Left ventricle myocardium inferior (tissue), 1 donor: ENCODE measurements around the gene ADAMTS12. TPM values are rescaled to one million over a fixed set of nuclear protein-coding genes. Genes with fewer than 3 reads are reported as not detected.

Experiments
- DNase-seq: peaks from one replicate; pipeline ENCODE4 v3.0.0-alpha.2; 2020
- H3K27ac ChIP-seq: fragments of 200-600 bp; replicated peaks from 2 replicates; pipeline ENCODE4 v1.8.0; 2021
- H3K27me3 ChIP-seq: fragments of 200-600 bp; 2 replicates; pipeline ENCODE4 v1.8.0; 2021; ENCODE audit warnings: low read depth
- H3K36me3 ChIP-seq: fragments of 200-600 bp; 2 replicates; pipeline ENCODE4 v1.8.0; 2021
- H3K4me1 ChIP-seq: fragments of 200-600 bp; 2 replicates; pipeline ENCODE4 v1.8.0; 2021
- H3K4me3 ChIP-seq: fragments of 200-600 bp; 2 replicates; pipeline ENCODE4 v1.8.0; 2021; ENCODE audit warnings: mild to moderate bottlenecking, moderate library complexity
- H3K9me3 ChIP-seq: fragments of 200-600 bp; replicated peaks from 2 replicates; pipeline ENCODE4 v1.8.0; 2021
- intact Hi-C: fragments of 100-400 bp; cut with micrococcal nuclease; formaldehyde crosslinking; loops from one replicate; pipeline ENCODE4 v1.11.0; 2022
- total RNA-seq: library from RNA; stranded (reverse); fragmentation: NEBNext Ultra II Directional; extraction: Animal tissue kit (Norgen Biotek cat#: 25700); gene quantifications from one replicate; pipeline ENCODE4 v1.2.1, GENCODE V29; 2021
- TF ChIP-seq, protein P1 (sequence below): fragments of 200-600 bp; IDR thresholded peaks from 2 replicates; pipeline ENCODE4 v1.8.0; 2021; ENCODE audit warnings: antibody characterized with exemption, mild to moderate bottlenecking, borderline replicate concordance
- donor health status: DM: no; HTN: yes; CAD: no; lungs with severe emphysema.

The ADAMTS12 gene
- total RNA-seq, 1 donor from 2014 or later, result 0.85 TPM

DNA sequence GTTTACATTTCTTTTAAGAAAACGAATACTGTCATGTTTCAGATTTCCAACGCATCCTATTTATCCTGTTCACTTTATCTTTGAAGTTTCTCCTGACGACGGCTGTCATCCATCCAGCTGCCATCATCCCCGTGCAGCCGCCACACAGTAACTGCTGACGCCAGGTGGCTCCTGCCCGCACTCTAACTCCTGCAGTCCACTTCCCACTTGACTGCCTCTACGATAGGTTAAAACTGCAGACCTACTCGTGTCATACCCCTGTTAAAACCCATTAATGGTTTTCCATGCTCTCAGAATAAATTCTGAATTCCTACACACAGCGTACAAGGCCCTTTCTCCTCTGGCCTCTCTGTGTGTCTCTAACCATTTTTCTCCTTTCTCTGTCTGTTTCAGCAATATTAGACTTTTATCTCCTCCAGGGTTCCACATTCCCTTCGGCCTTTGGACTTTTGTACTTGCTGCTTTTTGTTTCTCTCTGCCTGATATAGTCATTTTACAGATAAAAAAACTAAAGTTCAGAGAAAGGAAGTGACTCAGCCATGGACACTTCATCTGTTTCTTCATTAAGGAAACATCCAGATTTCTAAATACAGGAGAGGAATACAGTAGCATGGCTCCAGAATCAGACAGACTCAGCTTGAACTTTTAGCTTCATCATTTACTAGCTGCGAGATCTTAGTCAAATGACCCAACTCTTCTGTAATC, 84.9 kb downstream of the ADAMTS12 start:
- TF ChIP-seq, protein P1, sequence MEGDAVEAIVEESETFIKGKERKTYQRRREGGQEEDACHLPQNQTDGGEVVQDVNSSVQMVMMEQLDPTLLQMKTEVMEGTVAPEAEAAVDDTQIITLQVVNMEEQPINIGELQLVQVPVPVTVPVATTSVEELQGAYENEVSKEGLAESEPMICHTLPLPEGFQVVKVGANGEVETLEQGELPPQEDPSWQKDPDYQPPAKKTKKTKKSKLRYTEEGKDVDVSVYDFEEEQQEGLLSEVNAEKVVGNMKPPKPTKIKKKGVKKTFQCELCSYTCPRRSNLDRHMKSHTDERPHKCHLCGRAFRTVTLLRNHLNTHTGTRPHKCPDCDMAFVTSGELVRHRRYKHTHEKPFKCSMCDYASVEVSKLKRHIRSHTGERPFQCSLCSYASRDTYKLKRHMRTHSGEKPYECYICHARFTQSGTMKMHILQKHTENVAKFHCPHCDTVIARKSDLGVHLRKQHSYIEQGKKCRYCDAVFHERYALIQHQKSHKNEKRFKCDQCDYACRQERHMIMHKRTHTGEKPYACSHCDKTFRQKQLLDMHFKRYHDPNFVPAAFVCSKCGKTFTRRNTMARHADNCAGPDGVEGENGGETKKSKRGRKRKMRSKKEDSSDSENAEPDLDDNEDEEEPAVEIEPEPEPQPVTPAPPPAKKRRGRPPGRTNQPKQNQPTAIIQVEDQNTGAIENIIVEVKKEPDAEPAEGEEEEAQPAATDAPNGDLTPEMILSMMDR, result no peak
- Histone ChIP-seq H3K9me3 (no peaks in the 10 kb centered on the region), H3K27ac (peak overlapping the region; percentile 41)

DNA sequence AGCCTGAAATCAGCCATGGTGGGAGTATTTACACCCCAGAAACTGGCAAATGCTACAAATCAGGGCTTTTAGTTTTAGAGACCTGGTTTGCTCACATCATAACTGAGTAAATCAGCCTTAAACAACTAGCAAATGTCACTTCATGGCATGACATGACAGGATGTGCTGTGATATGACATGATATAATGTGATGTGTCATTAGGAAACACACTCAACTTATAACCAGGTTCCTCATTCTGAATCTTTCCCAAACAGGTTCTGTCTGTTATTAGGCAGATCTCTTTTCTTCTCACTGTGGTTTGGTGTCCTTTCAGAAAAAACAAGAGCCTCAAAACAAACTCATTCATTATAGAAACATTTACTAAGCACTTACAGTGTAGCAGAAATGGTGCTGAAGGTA, 90.5 kb downstream of the ADAMTS12 start:
- H3K4me3 ChIP-seq, result no peak overlapping the region
- DNase-seq, result no peak
- no peaks in the 10 kb centered on the region for H3K9me3 ChIP-seq
- H3K36me3 ChIP-seq, result no peaks in the 10 kb centered on the region
- TF ChIP-seq, protein P1, result no peak
- intact Hi-C loops, result no loop called here
- H3K4me1 ChIP-seq, result no peaks in the 10 kb centered on the region
- H3K27ac ChIP-seq, result no peak overlapping the region
- H3K27me3 ChIP-seq, result no peaks in the 10 kb centered on the region

More for the DNA sequence above, 84.9 kb downstream of the ADAMTS12 start:
- H3K4me1 ChIP-seq, result peaks cover 6% of the 10 kb centered on the region
- H3K36me3 ChIP-seq, result no peaks in the 10 kb centered on the region
- H3K4me3 ChIP-seq, result no peak overlapping the region
- DNase-seq, result no peak
- H3K27me3 ChIP-seq, result no peaks in the 10 kb centered on the region
- intact Hi-C loops, result no loop called here

DNA sequence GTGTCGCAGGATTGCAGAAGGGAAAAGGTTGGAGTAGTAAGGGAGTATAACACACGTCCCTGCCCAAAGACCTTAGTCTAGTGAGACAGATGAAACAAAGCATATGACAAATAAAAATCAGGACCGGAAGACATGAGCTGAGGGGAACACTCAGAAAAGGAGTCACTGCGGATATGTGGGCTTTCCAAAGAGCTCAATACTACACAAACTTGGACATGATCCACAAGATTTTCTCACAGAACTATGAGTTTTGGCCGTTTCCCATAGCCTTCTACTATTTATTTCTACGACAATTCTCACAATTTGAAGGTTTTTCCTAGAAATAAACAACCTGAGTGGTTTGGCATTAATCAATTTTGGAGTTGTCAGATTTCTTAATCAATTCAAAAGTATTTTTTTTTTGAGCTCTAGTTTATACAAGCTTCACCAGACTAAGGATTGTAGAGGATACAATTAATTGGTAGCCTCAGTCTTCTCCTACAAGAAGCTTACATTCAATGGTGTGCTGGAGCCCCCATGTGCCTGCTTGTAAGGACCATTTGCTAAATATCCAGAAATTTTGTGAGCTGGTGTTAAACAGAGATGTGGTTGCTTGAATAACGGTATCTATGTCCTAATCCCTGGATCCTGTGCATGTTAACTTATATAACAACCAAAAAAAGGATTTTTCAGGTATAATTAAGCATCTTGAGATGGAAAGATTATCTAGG, 91.4 kb downstream of the ADAMTS12 start:
- no peaks in the 10 kb centered on the region for H3K27me3 ChIP-seq
- no peak for DNase-seq
- no peaks in the 10 kb centered on the region for H3K4me1 ChIP-seq
- intact Hi-C loops, result no loop called here
- H3K27ac ChIP-seq, result no peak overlapping the region
- no peaks in the 10 kb centered on the region for H3K9me3 ChIP-seq
- H3K4me3 ChIP-seq, result no peak overlapping the region
- TF ChIP-seq, protein P1, result no peak
- no peaks in the 10 kb centered on the region for H3K36me3 ChIP-seq

DNA sequence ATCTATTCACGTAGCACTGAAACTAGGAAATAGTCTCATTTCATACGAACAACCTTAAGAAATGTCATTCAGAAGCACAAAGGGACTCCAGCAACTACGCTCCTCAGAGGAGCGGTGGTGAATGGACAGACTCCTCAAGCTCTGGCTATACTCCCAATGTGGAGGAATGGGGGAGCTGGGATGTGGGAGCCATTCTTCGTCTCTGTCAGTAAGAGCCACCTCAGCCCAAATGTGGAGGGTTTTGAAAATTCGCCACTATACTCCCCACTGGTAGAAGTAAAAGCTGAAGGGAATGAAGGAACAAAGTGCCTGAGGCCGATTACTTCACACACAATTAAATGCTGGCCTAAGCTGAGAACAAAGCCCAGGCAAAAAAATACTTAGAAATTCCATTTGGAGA, 96.3 kb downstream of the ADAMTS12 start:
- no peak overlapping the region for H3K27ac ChIP-seq
- no peaks in the 10 kb centered on the region for H3K36me3 ChIP-seq
- TF ChIP-seq, protein P1, result no peak
- H3K4me3 ChIP-seq, result no peak overlapping the region
- no peak for DNase-seq
- no peaks in the 10 kb centered on the region for H3K4me1 ChIP-seq
- H3K9me3 ChIP-seq, result no peaks in the 10 kb centered on the region
- no peaks in the 10 kb centered on the region for H3K27me3 ChIP-seq
- intact Hi-C loops, result no loop called here

- no peak for DNase-seq
- Histone ChIP-seq H3K4me3 (no peak overlapping the region), H3K36me3 (no peaks in the 10 kb centered on the region), H3K27me3 (no peaks in the 10 kb centered on the region), H3K9me3 (no peaks in the 10 kb centered on the region), H3K4me1 (no peaks in the 10 kb centered on the region), H3K27ac (peak overlapping the region; percentile 67)
- TF ChIP-seq, protein P1, result no peak
- intact Hi-C loops, result no loop called here
Measured at GRCh38 chr5:33794550-33795181, 97.1 kb downstream of the ADAMTS12 start.
